ENCODE measurements around the gene ERBB2. TPM values are rescaled to one million over a fixed set of nuclear protein-coding genes. Genes with fewer than 3 reads are reported as not detected.

ERBB2 gene
- total RNA-seq, 6 experiments from 2014 or later, result 8.9 to 40.4 (median 26.2) TPM

DNA sequence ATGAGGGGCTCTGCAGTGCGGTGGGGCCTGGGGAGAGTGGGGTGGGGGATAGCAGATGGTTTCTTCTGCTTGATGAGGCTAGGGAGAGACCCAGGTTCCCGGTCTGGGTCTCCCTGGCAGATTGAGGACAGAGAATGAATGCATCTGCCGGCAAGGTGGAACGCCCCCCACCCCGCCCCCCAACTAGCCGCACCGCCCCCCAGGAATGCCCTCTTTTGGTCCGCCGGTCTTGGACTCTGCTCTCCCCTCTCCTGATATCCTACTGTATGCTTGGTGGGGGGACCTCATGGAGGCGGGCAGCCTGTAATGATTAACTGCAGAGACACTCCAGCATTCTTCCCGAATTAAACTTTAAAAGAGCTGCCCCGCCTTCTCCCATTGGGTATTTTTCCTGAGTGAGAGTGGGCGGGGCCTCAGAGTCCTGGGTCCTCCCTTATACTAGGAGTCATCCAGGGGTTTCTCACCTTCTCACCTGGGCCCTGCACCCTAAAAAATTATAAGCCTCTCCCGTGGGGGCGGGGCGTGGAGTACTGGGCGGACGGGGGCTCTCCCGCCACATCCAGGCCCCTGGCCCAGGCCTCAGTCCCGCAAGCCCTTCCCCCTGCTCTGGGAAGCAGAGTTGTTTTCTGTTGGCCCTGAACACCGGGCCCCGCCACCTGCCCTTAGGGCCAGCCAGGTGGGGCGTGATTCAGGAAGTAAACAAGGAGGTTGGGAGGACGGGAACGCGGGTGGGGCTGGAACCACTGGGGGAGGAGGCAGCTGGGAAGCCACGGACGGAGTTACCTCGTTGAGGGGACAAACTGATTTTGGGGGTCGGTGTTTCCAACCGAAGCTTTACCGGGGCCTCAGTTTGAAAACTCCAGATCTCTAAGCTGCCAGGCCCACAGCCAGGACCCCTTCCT lies 39.4 kb downstream of the ERBB2 start:
- WGBS (ENCODE audit: insufficient coverage, low coverage, low lambda C conversion rate, missing lambda C conversion rate), result 4% methylated on average over 18 of the region's 32 CpGs
- DNase-seq (peak; percentile 82 to 93 (median 92)), ATAC-seq (peak; percentile 66 to 74 (median 71))
- Histone ChIP-seq H3K36me3 (peaks cover 0 to 13% (median 0%) of the 10 kb centered on the region in 4 donors), H3K27me3 (no peaks in the 10 kb centered on the region), H3K4me1 (peaks cover 0 to 15% (median 5%) of the 10 kb centered on the region in 4 donors), H3K4me3 (peak overlapping the region; percentile 51 to 82 (median 72)), H3K27ac (peak overlapping the region; percentile 74 to 94 (median 94)), H3K9me3 (no peaks in the 10 kb centered on the region)
- TF ChIP-seq, protein P1, sequence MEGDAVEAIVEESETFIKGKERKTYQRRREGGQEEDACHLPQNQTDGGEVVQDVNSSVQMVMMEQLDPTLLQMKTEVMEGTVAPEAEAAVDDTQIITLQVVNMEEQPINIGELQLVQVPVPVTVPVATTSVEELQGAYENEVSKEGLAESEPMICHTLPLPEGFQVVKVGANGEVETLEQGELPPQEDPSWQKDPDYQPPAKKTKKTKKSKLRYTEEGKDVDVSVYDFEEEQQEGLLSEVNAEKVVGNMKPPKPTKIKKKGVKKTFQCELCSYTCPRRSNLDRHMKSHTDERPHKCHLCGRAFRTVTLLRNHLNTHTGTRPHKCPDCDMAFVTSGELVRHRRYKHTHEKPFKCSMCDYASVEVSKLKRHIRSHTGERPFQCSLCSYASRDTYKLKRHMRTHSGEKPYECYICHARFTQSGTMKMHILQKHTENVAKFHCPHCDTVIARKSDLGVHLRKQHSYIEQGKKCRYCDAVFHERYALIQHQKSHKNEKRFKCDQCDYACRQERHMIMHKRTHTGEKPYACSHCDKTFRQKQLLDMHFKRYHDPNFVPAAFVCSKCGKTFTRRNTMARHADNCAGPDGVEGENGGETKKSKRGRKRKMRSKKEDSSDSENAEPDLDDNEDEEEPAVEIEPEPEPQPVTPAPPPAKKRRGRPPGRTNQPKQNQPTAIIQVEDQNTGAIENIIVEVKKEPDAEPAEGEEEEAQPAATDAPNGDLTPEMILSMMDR (IDR thresholded peaks at IDR 0.05), result no peak
- no peak for TF ChIP-seq POLR2A (IDR thresholded peaks at IDR 0.05)
- intact Hi-C loops (cut with DNase I), result no loop called here

DNA sequence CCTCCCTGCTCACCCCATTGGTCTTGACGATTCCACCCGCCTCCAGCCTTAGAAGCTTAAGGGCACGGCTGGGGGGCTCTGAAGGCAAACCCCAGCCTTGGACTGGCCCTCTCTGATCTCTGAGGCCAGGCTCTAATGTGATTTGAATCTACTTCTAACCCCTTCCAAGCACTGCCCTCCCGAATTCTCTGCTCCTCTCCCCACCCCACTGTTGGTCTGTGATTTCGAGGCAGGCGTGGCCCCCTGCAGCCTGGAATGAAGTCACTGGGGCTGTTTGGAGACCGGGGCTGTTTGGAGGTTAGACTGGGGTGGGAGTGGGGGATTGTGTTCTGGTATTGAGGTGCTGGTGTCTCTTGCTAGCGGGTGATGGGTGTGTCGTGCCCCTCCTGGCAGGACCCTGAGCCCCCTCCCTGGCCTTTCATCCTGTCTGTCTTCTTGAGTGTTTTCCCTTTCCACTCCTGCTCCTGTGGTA lies 40.1 kb downstream of the ERBB2 start:
- H3K9me3 ChIP-seq, result no peaks in the 10 kb centered on the region
- ATAC-seq, result no peak
- H3K4me3 ChIP-seq, result peak overlapping the region; percentile 51 to 82 (median 72)
- intact Hi-C loops (cut with DNase I), result loop anchor here (10.0 kb wide), 2 partner anchors 105 to 195 kb away; partner anchors contain the start of gene STARD3 (in 1 of the 2)
- H3K4me1 ChIP-seq, result peaks cover 0 to 15% (median 5%) of the 10 kb centered on the region in 4 donors
- no peaks in the 10 kb centered on the region for H3K27me3 ChIP-seq
- TF ChIP-seq, protein P1 (IDR thresholded peaks at IDR 0.05), result no peak
- TF ChIP-seq POLR2A (IDR thresholded peaks at IDR 0.05), result no peak
- WGBS (ENCODE audit: insufficient coverage, low coverage, low lambda C conversion rate, missing lambda C conversion rate), result 15% methylated on average over 8 of the region's 9 CpGs
- peak overlapping the region; percentile 62 to 94 (median 94) for H3K27ac ChIP-seq
- DNase-seq, result no peak
- peaks cover 0 to 20% (median 2%) of the 10 kb centered on the region in 4 donors for H3K36me3 ChIP-seq

DNA sequence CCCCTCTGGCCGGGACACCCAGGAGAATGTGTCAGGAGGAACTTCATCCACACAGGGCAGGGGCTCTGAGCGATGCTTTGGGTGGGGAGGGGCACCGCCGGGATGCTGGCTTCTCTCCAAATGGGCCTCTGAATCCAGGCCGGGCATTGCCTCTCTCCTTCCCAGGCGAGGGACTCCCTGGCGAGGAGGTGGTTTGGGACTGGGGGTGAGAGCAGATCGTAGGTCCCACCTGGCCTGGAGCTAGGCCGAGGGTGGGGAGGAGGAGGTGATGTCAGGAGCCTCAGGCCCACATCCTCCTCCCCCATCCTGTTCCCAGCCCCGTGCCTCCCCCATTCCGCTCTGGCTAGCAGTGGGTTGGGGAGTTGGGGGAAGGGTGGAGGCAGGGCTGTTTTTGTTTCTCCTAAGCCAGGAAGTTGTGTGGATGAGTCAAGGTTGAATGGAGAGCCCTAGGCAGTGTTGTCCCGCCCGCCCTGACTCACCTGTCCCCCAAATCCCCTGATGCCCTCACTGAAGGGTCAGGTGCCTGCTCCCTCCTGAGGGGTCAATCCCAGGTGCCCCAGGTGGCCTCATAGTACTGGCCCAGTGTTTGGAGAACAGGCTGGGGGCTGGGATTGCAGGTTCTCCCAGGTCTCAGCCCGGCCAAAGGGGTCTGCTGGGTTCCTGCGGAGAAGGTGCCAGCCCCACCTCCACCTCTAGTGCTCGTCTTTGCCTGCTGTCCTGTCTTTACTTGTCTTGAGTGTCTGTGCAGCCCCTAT lies 40.7 kb downstream of the ERBB2 start:
- ATAC-seq, result peak in 1 of 4 donors; percentile 17
- H3K27ac ChIP-seq, result peak overlapping the region in 2 of 3 donors; percentile 62 to 94

More for the DNA sequence above, 40.7 kb downstream of the ERBB2 start:
- peak in 1 of 3 donors; percentile 52 for DNase-seq
- intact Hi-C loops (cut with DNase I), result loop anchor here (10.0 kb wide), 2 partner anchors 106 to 196 kb away; partner anchors contain the start of gene STARD3 (in 1 of the 2)
- H3K9me3 ChIP-seq, result no peaks in the 10 kb centered on the region
- peak overlapping the region; percentile 51 to 82 (median 72) for H3K4me3 ChIP-seq
- TF ChIP-seq POLR2A (IDR thresholded peaks at IDR 0.05), result no peak
- TF ChIP-seq, protein P1 (IDR thresholded peaks at IDR 0.05), result no peak
- peaks cover 0 to 15% (median 5%) of the 10 kb centered on the region in 4 donors for H3K4me1 ChIP-seq
- WGBS (ENCODE audit: insufficient coverage, low coverage, low lambda C conversion rate, missing lambda C conversion rate), result 29% methylated on average over 7 of the region's 16 CpGs
- H3K27me3 ChIP-seq, result no peaks in the 10 kb centered on the region
- peaks cover 0 to 26% (median 5%) of the 10 kb centered on the region in 4 donors for H3K36me3 ChIP-seq

Data from right lobe of liver (tissue), 6 donors.